Stimulated activated CD4-positive, alpha-beta T cell treated with anti-CD3 and anti-CD28 coated beads, Interleukin-2, amount 100 ng/mL, for 24 hours (primary cell): ENCODE results near the gene CCL1.

ENCODE experiments used
- DNase-seq, 2 donors: peaks; one replicate each; pipeline ENCODE4 v3.0.0-alpha.2; 2020

Gene CCL1

GRCh38 chr17:34363183-34363661 is at the start of gene CCL1:
Gene CCL1, minus strand, starts transcription at chr17:34363233. Its CDS starts 72 bp downstream, at chr17:34363161.
- no peak for DNase-seq

GRCh38 chr17:34412534-34412933 is 49.5 kb upstream of the CCL1 start:
- no peak for DNase-seq

- no peak for DNase-seq
These were observed 48.8 kb upstream of the CCL1 start for GRCh38 chr17:34411646-34412421.

- DNase-seq, result no peak
These were observed 46.3 kb upstream of the CCL1 start for GRCh38 chr17:34409352-34409751.

- DNase-seq, result no peak
These were observed 45.4 kb upstream of the CCL1 start for GRCh38 chr17:34408439-34408838.

- DNase-seq, result no peak
These were observed 43.2 kb upstream of the CCL1 start for GRCh38 chr17:34406226-34406625.

- no peak for DNase-seq
These were observed 40.0 kb upstream of the CCL1 start for GRCh38 chr17:34403006-34403405.

- DNase-seq, result no peak
These were observed 38.1 kb upstream of the CCL1 start for GRCh38 chr17:34401165-34401564.

- no peak for DNase-seq
These were observed 37.4 kb upstream of the CCL1 start for GRCh38 chr17:34400301-34400931.

- no peak for DNase-seq
These were observed 36.7 kb upstream of the CCL1 start for GRCh38 chr17:34399725-34400124.

- no peak for DNase-seq
These were observed 36.0 kb upstream of the CCL1 start for GRCh38 chr17:34398990-34399389.

GRCh38 chr17:34397265-34397664 is 34.2 kb upstream of the CCL1 start:
- no peak for DNase-seq

GRCh38 chr17:34393401-34393800 is 30.4 kb upstream of the CCL1 start:
- no peak for DNase-seq

- no peak for DNase-seq
These were observed 28.2 kb upstream of the CCL1 start for GRCh38 chr17:34391241-34391640.

GRCh38 chr17:34390649-34391048 is 27.6 kb upstream of the CCL1 start:
- no peak for DNase-seq

- no peak for DNase-seq
These were observed 26.2 kb upstream of the CCL1 start for GRCh38 chr17:34389126-34389750.

GRCh38 chr17:34387566-34387965 is 24.5 kb upstream of the CCL1 start:
- DNase-seq, result no peak

- no peak for DNase-seq
These were observed 23.9 kb upstream of the CCL1 start for GRCh38 chr17:34386697-34387550.

GRCh38 chr17:34386343-34386696 is 23.3 kb upstream of the CCL1 start:
- no peak for DNase-seq

GRCh38 chr17:34384822-34385605 is 22.0 kb upstream of the CCL1 start:
- DNase-seq, result no peak

GRCh38 chr17:34384271-34384670 is 21.2 kb upstream of the CCL1 start:
- DNase-seq, result no peak

GRCh38 chr17:34383216-34383615 is 20.2 kb upstream of the CCL1 start:
- DNase-seq, result no peak
